ENCODE data around the gene TLDC2.

DNA sequence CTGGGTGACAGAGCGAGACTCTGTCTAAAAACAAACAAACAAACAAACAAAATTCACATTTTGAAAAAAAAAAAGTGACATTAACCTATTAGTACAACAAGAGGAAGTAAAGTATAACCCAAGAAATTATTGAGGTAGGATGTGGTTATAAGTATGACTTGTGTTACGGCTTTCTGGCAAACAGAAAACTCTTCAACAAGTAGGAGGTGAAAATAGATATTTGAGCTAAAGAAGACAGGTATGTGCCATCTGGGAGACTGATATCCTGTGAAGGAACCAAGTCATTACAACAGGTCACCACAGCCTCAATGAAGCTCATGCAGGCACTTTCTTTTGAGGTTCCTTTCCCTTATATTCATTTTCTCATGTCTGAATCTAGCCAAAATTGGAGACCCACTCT, 28.8 kb downstream of the TLDC2 start:
- TF ChIP-seq, protein P1, sequence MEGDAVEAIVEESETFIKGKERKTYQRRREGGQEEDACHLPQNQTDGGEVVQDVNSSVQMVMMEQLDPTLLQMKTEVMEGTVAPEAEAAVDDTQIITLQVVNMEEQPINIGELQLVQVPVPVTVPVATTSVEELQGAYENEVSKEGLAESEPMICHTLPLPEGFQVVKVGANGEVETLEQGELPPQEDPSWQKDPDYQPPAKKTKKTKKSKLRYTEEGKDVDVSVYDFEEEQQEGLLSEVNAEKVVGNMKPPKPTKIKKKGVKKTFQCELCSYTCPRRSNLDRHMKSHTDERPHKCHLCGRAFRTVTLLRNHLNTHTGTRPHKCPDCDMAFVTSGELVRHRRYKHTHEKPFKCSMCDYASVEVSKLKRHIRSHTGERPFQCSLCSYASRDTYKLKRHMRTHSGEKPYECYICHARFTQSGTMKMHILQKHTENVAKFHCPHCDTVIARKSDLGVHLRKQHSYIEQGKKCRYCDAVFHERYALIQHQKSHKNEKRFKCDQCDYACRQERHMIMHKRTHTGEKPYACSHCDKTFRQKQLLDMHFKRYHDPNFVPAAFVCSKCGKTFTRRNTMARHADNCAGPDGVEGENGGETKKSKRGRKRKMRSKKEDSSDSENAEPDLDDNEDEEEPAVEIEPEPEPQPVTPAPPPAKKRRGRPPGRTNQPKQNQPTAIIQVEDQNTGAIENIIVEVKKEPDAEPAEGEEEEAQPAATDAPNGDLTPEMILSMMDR (IDR thresholded peaks at IDR 0.05): no peak
- TF ChIP-seq POLR2A (IDR thresholded peaks at IDR 0.05) (no peak), POLR2AphosphoS5 (IDR thresholded peaks at IDR 0.05) (no peak)
